AML-193 (cell line): ENCODE measurements around the gene CTNNBL1.
"Not testable (repeated sequence)": the region's sequence is repeated elsewhere in the genome, so short reads cannot be mapped to it uniquely, and the experiment has no call there.

Experiments used
- DNase-seq, 2 experiments: peaks; one replicate each; lab custom pipeline; 2025; lab: John Stamatoyannopoulos, UW

Gene CTNNBL1

DNA sequence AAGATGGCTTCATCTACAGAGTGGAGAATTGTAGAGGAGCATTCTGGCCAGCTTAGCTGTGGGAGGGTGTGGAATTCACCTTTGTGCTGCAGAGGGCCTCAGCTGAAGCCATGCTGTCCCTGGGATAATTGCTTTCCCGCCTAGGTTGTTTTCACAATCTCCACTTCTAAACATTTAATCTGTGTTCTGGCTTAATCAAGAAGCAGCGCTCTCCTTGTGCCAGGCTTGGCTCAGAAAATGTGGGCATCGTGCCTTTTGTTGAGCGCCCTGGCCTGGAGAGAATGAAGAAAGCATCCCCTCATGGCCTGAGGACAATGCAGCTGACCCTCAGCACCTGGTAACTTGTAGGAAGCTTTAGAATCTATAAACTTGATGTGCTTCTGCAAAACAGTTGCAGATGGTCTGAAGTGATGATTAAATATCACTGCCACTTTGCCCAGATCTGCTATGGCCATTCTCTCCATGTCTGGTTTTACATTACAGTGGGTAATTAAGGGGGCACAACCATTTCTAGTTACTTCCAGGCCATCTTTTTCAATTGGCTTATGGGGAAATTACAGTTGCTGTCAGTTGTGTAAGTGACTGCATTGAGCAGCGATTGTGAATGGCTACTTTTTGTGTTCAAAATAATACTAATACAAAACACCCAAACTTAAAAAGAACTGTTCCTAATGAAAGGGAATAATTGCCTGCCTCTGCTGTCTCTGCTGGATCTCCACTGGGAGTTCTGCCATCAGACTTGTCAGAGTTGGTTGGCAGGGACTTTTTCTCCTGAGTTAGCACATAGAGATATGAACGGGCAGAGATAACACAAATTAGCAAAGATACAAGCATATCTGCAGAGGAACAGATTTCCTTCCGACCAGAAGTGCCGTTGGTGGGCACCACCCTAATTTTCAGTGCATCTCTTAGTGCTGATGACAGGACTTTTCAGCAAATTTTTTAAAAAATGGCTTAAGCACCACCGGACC, 18.4 kb downstream of the CTNNBL1 start:
- DNase-seq = no peak

DNA sequence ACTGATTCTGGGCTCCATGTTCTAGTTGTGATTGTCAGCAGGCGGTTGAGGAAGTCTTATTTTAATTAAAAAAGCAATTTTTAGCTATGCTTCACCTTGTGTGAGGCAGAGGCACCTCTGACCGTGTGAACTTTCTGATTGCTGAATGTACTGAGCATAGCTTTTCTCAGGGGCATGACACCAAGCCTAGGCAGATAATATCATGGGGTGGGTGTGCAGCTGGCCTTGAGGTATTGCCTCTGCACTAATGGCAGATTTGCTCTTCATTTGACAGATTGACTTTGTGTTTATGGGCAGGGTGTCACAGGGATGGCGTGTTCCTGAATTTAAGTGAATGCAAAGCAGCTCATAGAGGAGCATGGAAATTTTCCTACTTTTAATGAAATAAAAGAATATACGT, 19.6 kb downstream of the CTNNBL1 start:
- DNase-seq = no peak

DNA sequence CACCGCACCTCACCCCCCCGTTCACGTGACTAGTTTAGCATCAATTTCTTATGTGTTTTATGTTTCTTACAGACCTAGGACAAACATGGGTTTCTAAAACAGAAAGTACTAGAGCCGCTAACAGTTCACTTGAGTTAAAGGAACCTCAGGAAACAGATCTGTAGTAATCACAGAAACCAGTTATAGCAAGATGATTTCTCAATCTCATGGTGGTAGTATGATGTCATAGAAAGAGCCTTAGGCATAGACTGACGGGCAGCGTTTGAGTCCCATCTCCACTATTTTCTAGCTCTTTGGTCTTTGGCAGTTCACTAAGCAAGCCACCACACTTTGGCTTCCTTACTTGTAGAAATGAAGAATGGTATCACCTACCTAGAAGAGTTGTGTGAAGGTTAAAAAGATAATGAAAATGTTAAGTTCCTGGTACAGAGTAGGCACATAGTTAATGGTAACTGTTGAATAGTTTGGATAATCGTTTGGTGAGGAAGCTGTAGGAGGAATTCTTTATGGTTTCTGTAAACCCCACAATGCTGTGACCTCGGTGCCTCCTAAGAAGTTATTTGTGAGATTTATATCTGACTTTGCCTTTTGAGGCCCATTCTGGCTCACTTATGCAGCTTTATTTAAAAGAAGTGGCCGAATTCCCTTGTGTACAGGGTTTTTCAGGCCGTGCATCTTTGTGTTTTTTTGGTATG, 21.3 kb downstream of the CTNNBL1 start:
- peak; percentile 88 to 92 for DNase-seq

DNA sequence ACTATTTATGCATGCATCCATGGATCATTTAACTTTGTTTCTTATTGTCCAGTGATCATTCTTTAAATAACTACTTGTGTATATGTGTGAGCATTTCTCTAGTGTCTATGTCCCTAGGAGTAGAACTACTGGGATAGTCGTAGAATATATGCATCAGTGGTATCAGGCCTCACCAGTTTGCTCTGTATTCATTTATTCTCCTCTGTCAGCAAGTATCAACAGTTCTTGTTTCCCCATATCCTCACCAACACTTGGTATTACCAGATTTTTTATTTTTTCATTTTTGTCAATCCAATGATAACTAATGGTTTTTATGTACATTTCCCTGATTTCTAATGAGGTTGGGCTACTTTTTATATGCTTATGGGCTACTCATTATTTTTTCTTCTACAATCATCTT, 27.9 kb downstream of the CTNNBL1 start:
- DNase-seq = no peak

DNA sequence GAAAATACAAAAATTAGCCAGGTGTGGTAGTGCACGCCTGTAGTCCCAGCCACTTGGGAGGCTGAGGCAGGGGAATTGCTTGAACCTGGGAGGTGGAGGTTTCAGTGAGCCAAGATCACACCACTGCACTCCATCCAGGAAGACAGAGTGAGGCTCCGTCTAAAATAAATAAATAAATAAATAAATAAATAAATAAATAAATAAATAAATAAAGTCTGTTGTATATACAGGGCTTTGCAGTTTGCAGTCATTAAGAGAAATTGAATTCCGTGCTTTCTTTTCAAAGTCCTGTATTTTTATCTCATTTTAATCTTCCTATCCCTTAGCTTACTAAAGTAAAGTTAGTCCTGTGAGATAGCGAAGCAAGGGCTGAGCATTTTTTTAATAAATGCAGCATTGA, 28.5 kb downstream of the CTNNBL1 start:
- DNase-seq = not testable (repeated sequence)

DNA sequence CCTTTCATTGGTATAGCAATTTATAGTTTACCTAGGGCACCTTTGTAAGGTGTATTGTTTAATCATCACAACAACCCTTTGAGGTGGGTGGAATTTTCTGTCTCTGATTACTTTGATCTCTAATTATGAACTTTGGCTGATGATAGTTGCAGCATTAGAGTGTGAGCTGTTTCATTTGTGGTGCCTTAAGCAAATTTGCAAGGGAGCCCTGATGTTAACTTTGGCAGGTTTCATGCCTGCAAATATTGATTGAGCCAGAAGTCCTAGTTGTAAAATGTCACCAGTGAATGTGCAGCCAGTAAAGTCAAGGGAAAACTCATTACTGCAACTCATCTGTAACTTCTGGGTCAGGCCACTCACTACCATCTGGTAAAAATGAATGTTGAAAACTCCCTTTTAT, 29.8 kb downstream of the CTNNBL1 start:
- DNase-seq = no peak

DNA sequence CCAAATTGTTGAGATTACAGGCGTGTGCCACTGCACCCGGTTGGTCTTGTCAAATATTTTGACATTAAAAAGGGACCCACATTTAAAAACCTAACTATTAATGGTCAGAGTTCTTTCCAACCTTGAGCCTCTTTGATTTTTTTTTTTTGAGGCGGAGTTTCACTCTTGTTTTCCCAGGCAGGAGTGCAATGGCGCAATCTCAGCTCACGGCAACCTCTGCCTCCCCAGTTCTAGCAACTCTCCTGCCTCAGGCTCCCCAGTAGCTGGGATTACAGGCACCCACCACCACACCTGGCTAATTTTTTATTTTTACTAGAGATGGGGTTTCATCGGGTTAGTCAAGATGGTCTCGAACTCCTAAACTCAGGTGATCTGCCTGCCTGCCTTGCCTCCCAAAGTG, 31.3 kb downstream of the CTNNBL1 start:
- no peak for DNase-seq

DNA sequence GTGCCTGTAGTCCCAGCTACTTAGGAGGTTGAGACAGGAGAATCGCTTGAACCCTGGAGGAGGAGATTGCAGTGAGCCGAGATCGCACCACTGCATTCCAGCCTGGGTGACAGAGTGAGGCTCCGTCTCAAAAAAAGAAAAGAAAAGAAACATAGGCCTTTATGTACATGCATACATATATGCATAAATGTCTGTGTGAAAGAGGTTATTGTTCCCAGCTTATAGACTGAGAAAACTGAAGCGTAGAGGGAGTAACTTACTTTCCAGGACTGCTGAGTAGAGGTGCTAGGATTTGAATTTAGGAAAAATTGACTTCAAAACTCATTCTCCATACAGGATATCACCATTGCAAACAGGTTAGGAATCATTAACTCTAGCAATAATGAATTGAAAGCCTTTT, 32.0 kb downstream of the CTNNBL1 start:
- no peak for DNase-seq

DNA sequence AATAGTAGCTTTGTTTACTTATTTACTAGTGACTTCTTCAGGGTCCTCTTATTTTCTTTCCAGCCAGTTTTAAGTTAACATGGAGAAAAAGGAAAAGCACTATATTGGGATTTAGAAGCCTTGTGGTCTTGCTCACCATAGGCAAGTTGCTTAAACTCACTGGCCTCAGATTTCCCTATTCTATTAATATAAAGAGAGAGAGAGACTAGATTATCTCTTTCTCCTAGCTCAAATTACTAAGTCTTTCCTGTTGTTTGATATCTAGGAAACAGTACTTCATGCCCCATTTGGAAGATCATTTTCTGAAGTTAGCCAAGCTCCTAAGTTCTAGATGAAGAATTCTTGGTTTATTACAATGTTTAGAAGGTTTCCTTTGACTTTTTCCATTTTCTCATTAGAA, 32.5 kb downstream of the CTNNBL1 start:
- no peak for DNase-seq

DNA sequence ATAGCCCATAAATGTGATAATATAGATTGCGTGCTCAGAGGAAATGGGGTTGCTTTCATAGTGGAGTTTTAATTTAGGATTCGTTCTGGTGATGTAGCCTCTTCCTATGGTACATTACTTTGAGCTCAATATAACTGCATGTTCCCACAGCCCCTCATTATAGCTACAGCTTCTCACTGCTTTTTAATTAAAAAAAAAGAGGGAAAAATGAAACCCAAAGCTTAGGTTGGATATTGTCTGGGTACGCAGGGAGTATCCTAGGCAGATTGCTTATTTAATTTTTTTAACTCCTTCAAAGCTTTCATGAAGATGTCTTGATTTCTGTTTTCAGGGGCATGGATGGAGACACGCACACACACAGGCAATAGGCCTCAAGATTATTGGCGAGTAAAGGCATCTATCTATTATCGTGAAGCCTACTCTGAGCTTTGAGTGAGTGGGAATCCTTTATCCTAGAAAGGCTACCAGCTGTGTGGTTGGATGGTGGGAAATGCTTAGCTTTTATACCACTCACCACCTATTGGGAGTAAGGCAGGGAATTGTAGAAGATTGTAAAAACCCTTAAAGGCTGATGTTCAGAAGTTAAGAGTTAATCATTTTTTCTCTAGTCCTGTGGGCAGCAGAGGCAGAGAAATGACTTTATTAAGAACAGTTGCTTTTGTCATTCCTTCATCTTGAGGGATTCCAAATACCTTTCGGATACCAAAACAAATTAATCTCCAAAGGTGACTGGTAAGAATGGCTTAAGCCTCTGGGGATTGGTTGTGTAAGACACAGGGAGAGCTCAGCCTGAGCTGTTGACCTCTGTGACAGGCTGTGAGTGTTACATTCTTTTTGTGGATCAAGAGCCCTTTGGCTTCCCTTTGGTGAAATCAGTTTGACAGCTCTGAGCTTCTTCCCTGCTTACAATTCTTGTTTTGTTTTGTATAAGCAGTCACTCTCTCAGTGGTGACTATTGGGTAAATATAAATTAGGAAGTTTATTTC, 33.4 kb downstream of the CTNNBL1 start:
- DNase-seq = no peak

DNA sequence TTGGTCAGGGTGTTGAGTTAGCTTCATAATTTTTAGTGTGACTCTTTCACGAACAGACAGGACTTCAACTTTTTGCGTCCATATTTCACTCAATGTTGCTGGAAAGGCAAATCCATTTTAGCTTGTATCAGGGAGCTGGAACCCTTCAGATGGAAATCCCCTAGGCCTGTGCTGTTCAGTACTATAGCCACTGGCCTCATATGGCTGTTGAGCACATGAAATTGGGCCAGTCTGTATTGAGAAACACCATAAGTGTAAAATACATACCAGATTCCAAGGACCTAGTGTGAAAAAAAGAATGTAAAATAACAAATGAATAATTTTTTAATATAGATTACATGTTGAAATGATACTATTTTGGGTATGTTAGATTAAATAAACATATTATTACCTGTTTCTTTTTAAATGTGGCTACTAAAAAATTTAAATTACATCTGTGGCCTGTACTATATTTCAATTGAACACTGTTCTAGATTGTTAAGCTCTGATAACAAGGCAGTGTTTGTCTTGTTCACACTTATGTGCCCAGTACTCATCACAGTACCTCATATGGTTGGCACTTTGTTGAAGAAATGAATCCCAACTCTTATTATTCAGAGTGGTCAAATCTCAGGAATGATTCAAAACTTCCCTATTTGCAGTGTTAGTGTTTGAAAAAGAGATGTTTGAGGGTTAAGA, 34.3 kb downstream of the CTNNBL1 start:
- DNase-seq = no peak

DNA sequence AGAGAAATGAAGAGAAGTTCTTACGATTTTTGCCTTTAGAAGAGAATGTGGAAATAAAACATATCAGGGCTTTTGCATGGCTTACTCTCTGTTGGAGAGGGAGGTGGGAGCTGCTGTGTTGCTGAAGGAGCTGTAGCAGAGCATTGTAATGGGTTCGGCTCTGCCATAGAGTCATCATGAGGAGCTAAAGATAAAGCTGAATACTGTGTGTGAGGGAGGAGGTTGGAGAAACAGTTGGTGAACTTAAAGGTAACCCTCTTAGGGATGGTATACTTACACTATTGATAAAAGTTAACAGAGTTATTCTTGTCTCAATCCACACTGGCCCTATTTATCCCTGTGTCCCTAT, 34.8 kb downstream of the CTNNBL1 start:
- no peak for DNase-seq

DNA sequence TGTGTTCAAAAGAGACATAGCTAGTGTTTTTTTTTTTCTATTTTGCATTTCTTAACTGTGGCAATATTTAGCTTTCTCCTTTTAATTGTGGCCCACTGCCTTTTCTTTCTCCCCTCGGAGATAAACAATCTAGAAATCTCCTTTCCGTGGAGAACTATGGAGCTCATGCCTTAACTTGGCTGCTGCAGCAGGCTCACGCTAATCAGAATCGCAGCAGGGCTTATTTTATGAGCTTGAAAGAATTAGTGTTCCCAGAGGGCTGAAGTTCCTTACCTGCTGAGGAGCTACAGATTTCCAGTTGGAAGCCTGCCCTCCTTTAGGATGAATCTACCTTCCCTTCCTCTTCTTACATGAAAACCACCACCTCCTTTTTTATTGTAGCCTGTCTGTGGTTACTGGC, 35.6 kb downstream of the CTNNBL1 start:
- DNase-seq = no peak

DNA sequence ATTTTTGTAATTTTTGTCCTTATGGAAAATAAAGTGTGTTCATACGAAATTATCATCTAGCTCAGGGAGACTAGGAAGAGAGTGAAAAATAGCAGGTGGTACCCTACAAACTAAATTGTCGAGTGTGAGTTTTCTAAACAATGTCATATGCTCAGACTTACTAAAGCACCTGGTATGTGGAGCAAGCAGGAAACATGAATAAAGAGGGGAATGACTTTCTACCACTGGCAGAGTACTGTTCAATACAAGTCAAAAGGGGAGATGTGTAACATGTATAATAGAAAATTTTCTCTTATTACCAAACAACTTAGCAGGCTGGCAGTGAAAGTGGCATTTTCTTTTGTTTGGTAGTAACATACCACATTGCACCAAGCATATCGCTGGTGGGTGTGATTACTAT, 36.1 kb downstream of the CTNNBL1 start:
- no peak for DNase-seq

DNA sequence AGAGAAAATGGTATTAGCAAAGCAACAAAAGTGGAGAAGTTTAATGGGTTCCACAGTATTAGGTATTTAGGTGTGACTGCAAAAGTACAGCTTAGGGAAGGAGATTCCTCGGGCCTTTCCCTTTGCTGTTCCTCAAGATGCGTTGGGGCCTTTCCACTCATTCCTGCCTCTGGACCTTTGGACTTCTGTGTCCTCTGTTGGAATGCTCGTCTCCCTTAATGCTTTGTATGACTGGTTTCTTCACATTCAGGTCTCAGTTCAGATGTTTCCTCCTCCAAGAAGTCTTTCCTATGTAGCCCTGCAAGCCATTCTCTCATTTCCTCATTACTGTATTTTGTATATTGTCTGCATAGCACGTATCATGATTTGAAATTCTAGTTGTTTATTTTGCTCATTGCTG, 39.6 kb downstream of the CTNNBL1 start:
- no peak for DNase-seq

DNA sequence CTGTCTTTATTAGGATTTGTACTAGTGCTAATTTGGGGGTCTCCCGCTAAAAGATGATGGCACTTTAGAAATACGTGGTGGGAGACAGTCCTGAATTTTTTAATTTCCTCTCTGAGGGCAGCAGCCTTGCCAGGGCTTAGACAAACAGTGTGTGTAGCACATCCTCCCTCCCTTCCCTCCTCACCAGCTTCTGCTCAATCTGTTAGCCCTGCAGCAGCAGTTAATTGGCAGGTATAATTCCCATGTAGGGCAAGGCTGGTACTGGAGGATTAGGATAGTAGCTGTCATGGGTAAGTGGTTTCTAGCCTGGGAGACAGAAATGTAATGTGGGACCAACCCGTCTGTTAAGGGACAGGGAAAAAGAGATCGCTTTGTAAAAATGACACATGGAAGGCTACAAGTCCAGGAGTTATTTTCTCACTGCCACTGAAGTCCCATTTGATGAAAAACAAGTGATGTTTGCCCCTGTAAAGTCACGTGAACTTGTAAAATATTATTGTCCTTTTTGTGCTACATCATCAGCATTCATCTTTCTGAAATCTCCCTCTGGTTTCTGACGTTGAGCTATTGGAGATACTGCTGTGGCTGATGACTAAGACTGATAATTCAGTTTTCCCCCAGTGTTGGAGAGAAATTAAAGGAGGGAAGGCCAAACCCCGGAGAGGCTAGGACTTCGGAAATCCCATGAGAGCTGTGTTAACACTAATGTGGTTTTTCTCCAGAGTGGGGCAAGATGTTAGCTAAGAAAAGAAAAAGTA, 40.6 kb downstream of the CTNNBL1 start:
- DNase-seq = no peak

DNA sequence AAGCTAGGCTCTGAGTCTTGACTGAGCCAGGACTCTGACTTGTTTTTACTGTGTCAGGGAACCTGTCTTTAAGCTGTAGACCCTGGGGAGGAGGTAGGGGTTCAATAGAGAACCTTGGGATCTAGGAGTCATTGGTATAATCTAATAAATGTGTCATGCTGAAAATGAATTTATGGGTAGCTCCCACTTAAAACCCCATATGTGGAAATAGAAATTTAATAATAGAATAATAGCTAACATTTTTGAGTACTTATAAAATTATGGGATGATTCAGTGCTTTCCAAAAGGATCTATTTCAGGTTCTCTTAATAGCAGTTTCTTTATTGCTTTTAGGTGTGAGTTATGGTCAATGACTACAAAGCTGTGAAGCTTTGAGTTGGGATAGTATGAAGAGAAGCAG, 41.7 kb downstream of the CTNNBL1 start:
- no peak for DNase-seq

DNA sequence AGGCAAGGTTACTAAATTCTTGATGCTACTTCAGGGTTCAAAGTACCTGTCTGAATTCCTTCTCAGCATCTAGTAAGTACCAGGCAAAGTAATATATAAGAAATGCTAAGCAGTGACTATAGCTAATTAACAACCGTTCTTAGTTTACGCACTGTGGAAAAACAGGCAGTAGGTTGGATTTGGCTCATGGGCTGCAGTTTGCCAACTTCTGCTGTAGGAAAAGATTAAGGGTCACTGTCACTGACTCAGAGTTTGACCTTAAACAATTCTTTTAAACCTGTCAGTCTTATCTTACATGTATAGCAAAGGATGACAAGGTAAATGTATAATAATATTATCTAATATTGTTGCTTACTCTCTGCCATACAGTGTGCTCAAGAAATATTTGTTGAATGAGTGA, 42.3 kb downstream of the CTNNBL1 start:
- no peak for DNase-seq

DNA sequence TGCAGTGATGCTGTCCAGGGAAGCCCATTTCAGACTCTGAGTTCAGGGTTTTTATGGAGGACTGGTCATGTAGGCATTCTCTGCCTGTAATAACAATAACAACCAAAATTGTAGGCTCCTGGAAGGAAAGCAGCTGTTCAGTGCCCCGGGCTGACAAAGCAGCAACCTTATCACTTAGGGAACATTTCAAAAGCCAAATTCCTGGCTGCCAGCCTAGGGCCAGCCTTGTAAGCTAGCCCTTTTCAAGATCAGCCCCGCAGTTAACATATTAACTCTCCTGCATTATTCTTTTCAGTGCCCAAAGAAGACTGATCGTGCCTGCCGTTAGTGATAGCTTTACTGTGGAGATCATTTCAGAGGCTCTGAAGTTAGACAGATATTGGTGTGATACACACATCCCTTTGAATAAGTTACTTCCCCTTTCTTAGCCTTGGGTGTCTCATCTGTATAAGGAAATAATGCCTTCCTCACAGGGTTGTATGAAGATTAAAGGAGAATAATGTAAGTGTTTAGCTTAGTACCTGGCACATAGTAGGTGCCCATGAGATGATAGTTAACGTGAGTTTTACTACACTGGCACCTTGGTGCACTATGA, 44.1 kb downstream of the CTNNBL1 start:
- DNase-seq = no peak

DNA sequence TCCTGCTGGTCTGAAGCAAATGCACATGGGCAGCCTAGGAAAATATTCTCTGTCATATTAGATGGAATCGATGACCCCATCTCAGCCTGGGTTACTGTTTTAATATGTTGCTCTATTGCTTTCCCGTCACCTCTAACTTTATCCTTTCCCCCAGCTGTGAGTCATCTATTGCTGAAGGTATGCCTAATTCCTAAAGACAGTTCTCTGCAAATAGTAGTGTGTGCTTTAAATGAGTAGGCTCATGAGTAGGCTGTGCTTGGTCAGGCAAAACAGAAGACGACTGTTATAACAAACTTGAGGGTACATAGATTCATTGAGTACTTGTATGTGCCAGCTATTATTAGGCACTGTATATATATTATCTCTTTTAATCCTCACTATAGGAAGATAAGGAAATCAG, 47.2 kb downstream of the CTNNBL1 start:
- no peak for DNase-seq

DNA sequence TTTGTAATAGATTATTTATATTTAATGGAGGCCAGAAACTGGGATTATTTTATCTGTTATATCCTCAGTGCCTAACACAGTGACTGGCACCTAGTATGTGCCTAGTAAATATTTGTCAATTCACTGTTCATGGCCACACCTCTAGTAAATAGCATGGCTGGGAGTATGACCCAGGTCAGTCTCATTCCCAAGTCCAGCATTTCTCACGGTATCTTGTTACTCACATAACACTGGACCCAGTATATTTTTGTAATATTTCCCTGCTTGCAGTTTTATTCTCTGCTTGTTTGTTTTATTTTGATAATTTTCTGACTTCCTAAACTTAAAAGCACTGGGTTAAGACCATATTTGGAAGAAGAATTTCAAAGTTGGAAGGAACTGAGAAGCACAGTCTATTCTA, 47.7 kb downstream of the CTNNBL1 start:
- no peak for DNase-seq
